GM15510 (cell line): Measurements from ENCODE around the gene GSN.

ENCODE experiments used
- POLR2A ChIP-seq: IDR thresholded peaks from 3 replicates; pipeline ENCODE4 v1.6.1; 2011; ENCODE audit warnings: borderline replicate concordance; ENCODE audit not compliant: insufficient read length; ENCODE audit errors: extremely low read depth

Gene GSN

GRCh38 chr9:121267689-121268597 lies at the start of gene GSN:
Gene GSN, plus strand, starts transcription at chr9:121268162. Its CDS starts 33,810 bp downstream, at chr9:121301972.
- peak; percentile 15 for TF ChIP-seq POLR2A

DNA sequence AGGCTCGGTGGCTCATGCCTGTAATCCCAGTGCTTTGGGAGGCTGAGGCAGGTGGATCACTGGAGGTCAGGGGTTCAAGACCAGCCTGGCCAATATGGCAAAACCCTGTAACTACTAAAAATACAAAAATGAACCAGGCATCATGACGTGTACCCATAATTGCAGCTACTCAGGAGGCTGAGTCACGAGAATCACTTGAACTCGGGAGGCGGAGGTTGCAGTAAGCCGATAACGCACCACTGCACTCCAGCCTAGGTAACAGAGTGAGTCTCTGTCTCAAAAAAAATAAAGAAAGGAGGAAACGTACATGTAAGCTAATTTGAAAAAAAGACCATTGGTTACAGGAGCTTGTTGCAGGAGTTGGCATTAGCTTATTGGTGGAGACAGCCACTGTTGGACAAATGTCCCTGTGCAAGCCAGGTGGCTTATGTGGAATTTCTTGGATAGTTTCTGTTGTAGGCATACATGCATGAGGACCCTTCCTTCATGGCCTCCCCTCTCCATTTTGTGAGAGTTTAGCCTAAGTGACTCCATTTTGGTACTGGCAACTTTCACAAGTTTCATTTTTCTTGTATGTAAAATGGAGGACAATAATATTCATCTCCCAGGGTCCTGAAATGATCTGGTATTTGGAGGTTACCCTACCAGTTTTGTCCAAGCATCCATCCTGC lies 49.5 kb upstream of the GSN start:
- no peak for TF ChIP-seq POLR2A

- TF ChIP-seq POLR2A = no peak
Observed at GRCh38 chr9:121219530-121219929, 48.4 kb upstream of the GSN start.

GRCh38 chr9:121220996-121221663 lies 46.8 kb upstream of the GSN start:
- no peak for TF ChIP-seq POLR2A

- no peak for TF ChIP-seq POLR2A
Observed at GRCh38 chr9:121221664-121222055, 46.3 kb upstream of the GSN start.

- no peak for TF ChIP-seq POLR2A
Observed at GRCh38 chr9:121222524-121223171, 45.3 kb upstream of the GSN start.

- TF ChIP-seq POLR2A = no peak
Observed at GRCh38 chr9:121225240-121225639, 42.7 kb upstream of the GSN start.

- TF ChIP-seq POLR2A = no peak
Observed at GRCh38 chr9:121226175-121226574, 41.8 kb upstream of the GSN start.

DNA sequence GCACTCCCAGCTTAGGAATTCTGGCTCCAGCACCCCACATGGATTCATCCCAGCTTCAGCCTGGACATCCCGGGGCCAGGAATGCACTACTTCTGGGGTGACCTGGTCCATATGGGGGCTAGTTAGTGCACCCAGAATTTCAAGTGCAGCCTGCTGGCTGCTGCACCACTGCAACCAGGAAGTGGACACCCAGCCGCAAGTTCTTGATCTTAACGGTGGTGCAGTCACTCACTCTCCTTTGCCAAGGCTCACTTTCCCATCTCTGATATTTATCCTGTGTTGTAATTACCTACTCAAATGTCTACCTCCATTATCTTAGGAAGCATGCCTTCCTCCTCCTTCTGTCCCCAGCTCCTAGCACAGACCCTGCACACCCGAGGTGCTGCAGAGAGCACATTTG lies 40.1 kb upstream of the GSN start:
- no peak for TF ChIP-seq POLR2A

- TF ChIP-seq POLR2A = no peak
Observed at GRCh38 chr9:121230256-121230655, 37.7 kb upstream of the GSN start.

DNA sequence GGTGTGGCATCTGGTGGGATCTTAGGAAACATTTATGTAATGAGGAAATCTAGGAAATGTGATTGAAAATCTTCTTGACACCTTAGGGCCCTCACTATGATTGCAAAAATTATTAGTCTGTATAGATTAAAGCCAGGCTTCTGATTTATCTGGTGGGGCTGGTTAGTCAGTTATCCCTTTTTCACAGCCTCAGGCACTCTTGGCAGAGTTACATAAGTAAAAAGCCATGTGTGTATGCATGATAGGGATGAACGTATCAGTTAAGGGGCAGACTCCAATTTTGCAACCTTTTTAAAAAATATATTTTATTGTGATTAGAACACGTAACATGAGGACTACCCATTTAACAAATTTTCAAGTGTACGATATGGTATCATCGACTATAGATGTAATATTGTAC lies 35.7 kb upstream of the GSN start:
- TF ChIP-seq POLR2A = no peak

GRCh38 chr9:121233906-121234831 lies 33.8 kb upstream of the GSN start:
- no peak for TF ChIP-seq POLR2A

- no peak for TF ChIP-seq POLR2A
Observed at GRCh38 chr9:121234832-121235161, 33.2 kb upstream of the GSN start.

DNA sequence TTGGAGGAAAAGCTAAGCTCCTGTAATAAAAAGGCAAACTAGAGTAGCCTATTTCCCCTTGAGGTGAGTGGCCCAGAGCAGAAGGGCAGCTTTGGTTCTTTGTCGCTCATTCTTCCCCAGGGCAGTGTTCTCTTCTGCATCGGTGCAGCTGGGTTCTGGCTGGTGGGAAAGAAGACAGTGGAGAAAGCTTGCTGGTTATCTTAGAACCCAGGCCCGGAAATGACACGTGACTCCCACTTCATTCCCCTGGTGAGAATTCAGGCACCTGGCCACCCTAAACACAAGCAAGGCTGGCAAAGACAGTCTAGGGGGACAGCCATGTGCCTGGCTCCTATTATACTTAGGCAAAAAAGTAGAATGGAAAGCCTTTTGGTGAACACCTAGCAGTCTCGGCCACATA lies 32.5 kb upstream of the GSN start:
- no peak for TF ChIP-seq POLR2A
